DMS53 (cell line): ENCODE measurements around the gene TRIM40.

Experiments
- DNase-seq: peaks from one replicate; lab custom pipeline; 2025; lab: John Stamatoyannopoulos, UW

The TRIM40 gene, protein sequence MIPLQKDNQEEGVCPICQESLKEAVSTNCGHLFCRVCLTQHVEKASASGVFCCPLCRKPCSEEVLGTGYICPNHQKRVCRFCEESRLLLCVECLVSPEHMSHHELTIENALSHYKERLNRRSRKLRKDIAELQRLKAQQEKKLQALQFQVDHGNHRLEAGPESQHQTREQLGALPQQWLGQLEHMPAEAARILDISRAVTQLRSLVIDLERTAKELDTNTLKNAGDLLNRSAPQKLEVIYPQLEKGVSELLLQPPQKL

GRCh38 chr6:30135757-30136156 lies at the start of gene TRIM40:
Gene TRIM40 (plus strand): TSS chr6:30136140. CDS start chr6:30137037, 897 bp downstream.
- no peak for DNase-seq

GRCh38 chr6:30087876-30088275 lies 48.1 kb upstream of the TRIM40 start:
- DNase-seq: no peak

DNA sequence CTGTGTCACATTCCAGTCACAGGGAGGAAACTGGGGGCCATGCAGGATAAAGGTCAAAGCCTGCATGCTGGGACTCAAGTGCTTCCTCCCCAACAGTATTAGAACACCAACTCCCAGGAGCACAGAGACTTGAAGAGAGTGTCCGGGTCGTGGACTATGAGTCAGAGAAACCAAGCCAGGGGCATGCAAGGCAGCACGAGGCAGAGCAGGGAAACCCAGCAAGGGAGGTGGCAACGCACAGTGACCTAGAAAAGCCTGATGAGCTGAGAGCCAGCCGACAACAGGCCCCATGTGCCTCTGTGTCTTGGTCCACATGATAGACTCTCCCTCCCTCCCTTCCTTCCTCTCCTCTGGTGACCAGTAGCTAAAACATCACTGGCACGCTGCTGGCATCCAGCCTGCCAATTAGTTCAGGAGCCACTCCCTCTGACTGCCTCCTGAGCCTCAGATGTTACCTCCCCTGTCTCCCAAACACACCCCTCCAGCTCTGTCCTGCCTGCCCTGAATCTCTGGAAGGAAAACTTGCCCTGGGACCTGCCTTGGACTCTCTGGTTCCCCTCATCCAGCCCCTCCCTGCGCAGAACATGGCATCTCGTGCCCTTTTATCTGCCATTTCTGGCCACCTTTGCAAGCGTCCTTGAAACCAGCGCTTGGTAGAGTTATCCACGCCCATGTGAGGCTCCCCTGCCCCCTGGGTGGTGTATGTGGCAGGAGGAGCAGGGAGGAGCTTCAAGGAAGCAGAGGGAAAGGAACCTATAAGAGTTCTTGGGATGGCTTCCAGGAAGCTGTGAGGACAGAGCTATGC lies 44.2 kb upstream of the TRIM40 start:
- DNase-seq: no peak

DNA sequence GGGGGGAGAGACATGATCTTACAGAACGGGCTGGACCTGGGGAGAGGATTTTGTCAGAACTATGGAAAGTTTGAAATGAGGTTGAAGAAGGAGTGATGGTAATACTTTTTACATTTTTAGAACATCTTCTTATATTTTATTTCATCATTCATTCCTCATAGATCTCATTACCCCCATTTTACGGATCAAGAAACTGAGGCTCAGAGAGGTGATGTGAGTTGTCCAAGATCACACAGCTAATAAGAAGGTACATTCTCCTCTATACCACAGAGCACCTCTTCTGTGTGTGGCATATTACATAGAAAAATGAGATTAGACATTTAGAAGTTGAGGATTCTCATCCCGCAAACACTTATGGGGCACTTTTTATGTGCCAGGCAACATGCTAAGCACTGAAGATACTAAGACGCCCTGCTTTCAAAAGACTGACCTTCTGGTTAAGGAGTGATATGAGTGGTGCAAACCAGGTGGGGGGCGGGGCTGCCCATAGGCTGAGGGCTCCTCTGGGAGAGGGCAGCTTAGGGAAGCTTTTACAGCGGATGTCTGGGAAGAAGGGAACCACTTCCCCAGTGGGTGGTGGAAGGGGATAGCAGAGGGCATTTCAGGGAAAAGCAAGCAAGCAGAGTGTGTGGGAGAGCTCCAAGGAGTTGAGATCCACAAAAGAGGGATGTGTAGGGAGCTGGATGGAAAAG lies 42.9 kb upstream of the TRIM40 start:
- DNase-seq: no peak

- no peak for DNase-seq
These were observed 41.8 kb upstream of the TRIM40 start for GRCh38 chr6:30093951-30094661.

GRCh38 chr6:30096829-30097228 lies 39.1 kb upstream of the TRIM40 start:
- DNase-seq: no peak

DNA sequence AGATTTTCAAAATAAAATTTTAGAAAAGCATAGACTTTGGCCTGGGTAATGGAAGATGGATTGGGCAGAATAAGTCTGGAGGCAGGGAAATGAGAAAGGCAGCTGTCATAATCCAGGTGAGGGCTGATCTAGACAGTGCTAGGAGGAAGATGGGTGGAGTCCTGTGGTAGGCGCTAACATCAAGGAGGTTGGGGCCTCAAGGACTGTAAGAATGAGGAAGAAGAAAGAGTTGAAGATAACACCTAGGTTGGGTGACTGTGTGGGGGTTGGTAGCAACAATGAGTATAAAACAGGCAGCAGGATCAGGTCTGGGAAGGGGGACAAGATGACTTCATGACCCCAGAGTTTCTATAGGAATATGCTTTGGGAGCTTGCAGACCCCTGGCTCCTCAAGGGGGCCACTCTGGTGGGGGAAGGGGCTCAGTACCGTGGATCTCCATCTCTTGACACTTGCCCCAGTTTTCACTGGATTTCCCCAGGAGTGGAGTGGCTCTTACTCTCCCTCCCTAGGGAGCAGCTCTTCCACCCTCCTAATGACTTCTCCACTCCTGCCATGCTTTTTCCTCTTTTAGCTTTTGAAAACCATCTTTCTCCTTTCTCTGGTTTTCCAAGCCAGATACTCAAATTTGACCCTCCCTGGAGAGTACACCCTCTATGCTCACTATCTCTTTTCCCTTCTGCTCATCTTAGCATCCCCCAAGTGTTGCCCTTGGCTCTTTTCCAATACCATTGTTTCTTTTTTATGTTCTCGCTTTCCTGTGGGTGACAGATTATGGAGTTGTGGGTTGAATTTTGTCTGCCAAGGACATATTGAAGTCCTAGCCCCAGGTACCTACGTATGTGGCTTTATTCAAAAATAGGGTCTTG lies 37.8 kb upstream of the TRIM40 start:
- no peak for DNase-seq

GRCh38 chr6:30100154-30100553 lies 35.8 kb upstream of the TRIM40 start:
- no peak for DNase-seq

DNA sequence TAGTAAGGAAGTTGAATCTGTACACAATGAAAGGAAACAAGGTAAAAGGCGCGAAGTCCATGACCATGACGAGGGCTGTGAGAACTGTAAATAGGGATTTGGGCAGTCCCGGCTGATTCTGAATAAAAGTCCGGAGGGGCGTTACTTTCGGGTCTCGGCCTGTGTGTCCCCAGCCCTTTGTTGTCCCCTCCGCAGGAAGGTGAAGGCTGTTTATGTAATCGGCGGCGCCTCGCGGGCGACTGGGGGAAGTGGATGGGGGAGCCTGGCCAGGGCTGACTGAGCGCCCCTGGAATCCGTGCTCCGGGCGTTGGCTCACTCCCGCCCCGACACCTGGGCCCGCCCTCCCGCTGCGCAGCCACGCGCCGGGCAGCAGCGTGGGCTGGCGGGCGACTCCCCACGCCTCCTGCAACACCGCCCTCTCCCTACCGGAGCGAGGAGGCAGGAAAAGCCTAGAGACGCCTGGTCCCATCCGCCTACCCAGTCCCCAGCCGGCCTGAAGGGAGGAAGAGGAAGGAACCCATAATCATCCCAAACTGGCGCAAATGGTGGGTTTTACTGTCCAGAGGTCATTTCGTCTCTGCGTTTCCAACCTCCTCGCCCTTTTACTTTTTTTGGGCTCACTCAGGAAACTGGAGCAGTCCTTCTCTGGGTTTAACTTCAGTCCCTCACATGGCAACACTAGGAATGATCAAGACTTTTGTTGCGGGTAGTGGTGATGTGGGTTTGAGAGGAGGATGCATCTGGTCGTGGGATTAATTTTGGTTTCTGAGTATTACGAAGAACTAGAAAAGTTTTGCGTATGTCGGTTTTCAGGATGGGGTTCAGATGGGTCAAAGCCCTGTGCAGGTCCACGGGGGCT lies 35.1 kb upstream of the TRIM40 start:
- peak; percentile 86 for DNase-seq

GRCh38 chr6:30101444-30102413 lies 34.2 kb upstream of the TRIM40 start:
- peak; percentile 97 for DNase-seq

DNA sequence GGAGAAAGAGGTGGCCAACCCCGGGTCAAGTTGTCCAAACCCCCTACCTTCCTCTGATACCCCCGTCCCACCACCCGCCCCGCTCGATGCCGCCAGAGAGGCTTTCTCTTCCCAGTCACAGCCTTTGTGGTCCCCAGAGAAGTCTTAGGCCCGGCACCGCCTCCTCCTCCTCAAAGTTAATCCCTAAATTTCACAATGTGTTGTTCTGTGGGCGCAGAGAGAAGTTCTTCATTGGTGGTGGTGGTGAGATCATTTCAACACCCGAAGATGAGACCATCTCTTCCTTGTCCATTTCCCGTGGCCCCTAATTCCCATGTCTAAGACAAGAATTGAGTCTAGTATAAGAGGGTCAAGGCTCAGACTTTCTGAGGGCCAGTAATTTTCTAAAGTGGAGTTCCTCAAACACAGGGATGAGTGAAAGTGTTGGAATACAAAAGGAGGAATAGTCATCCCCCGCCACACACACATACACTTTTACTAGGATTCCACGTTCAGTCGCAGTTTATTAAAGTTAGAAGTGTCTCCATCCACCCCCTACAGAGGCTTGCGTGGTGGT lies 33.4 kb upstream of the TRIM40 start:
- peak; percentile 48 for DNase-seq

GRCh38 chr6:30102970-30103871 lies 32.7 kb upstream of the TRIM40 start:
- DNase-seq: peak; percentile 94

DNA sequence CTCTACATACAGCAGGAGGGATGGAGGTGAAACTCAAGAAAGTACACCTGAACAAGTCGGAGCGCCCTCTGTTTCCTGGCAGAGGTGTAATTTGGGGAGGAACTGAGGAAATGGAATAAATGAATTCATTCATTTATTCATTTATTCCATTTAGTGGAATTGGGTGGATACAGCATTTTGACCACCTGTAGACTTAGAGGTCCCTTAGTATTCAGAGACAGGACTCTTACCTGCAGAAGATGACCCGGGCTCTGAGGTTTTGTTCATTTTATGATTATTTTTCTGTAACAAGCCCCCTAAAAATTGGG lies 32.1 kb upstream of the TRIM40 start:
- DNase-seq: no peak

- no peak for DNase-seq
These were observed 31.3 kb upstream of the TRIM40 start for GRCh38 chr6:30104661-30105060.

GRCh38 chr6:30111266-30111856 lies 24.6 kb upstream of the TRIM40 start:
- DNase-seq: no peak

DNA sequence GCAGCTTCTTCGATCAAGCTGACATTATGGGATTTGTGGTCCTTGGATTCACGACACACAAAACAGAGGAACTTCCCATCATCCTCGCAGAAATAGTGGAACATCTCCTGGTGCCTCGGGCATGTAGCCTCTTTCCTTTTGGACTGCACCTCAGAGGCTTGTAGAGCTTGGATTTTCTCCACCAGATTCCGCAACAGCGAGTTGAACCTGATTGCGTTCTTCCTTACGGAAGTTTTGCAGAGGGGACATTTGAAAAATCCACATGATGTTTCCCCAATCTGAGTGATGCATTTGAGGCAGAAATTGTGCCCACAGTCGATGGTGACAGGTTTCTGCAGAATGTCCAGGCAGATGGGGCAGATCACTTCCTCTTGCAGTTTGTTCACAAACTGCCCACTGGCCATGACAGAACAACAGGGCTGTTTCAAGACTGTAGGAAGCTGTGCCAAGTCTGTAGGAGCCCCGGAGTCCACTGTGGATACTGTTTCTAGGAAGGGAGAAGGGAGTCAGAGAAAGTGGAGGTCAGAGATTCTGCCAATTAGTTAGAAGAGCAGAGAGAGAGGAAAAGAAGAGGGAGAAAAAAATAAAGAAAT lies 23.4 kb upstream of the TRIM40 start:
- DNase-seq: no peak
